Measurements from ENCODE around the gene ITIH4.

Gene ITIH4

GRCh38 chr3:52816199-52816598, 14.3 kb downstream of the ITIH4 start:
- TF ChIP-seq CTCF (IDR thresholded peaks at IDR 0.05; ENCODE audit: low read depth, low read length), result no peak
- no peak overlapping the region for H3K4me3 ChIP-seq (ENCODE audit: low read depth, low read length)

- TF ChIP-seq CTCF (IDR thresholded peaks at IDR 0.05; ENCODE audit: low read depth, low read length), result no peak
- H3K4me3 ChIP-seq (ENCODE audit: low read depth, low read length), result no peak overlapping the region
Measured at GRCh38 chr3:52813810-52814209, 16.7 kb downstream of the ITIH4 start.

GRCh38 chr3:52811452-52812011, 18.9 kb downstream of the ITIH4 start:
- no peak for TF ChIP-seq CTCF (IDR thresholded peaks at IDR 0.05; ENCODE audit: low read depth, low read length)
- H3K4me3 ChIP-seq (ENCODE audit: low read depth, low read length), result no peak overlapping the region

GRCh38 chr3:52810923-52811322, 19.5 kb downstream of the ITIH4 start:
- no peak overlapping the region for H3K4me3 ChIP-seq (ENCODE audit: low read depth, low read length)
- TF ChIP-seq CTCF (IDR thresholded peaks at IDR 0.05; ENCODE audit: low read depth, low read length), result no peak

GRCh38 chr3:52809662-52810377, 20.7 kb downstream of the ITIH4 start:
- H3K4me3 ChIP-seq (ENCODE audit: low read depth, low read length), result no peak overlapping the region
- TF ChIP-seq CTCF (IDR thresholded peaks at IDR 0.05; ENCODE audit: low read depth, low read length), result no peak

GRCh38 chr3:52809149-52809548, 21.3 kb downstream of the ITIH4 start:
- TF ChIP-seq CTCF (IDR thresholded peaks at IDR 0.05; ENCODE audit: low read depth, low read length), result no peak
- H3K4me3 ChIP-seq (ENCODE audit: low read depth, low read length), result no peak overlapping the region

- no peak overlapping the region for H3K4me3 ChIP-seq (ENCODE audit: low read depth, low read length)
- no peak for TF ChIP-seq CTCF (IDR thresholded peaks at IDR 0.05; ENCODE audit: low read depth, low read length)
Measured at GRCh38 chr3:52805270-52806039, 25.0 kb downstream of the ITIH4 start.
